ENCODE data around the gene CCDC197. TPM values are rescaled to one million over a fixed set of nuclear protein-coding genes. Genes with fewer than 3 reads are reported as not detected.

The CCDC197 gene
- total RNA-seq, 1 donor from 2014 or later = not detected

DNA sequence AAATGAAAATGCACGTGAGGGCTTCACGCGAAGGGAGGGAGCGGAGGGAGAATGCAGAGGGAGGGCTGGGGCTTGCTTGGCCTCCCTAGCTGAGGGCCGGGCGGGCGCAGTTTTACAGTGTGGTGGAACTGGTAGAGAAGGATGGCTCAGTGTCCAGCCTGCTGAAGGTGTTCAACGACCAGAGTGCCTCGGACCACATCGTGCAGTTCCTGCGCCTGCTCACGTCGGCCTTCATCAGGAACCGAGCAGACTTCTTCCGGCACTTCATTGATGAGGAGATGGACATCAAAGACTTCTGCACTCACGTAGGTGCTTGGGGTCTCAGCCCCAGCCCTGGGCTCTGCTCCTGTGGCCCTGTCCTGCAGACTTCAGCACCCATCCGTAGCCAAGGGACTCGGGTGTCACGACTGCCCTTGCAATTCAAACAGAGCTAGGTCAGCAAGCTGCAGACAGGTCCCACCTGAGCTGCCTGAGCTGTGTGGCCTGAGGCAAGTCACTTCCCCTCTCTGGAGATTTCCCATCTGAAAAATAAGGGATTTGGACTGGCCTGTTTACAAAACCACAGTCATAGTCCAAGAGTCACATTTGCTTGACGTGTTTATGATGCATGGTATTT is 47.5 kb downstream of the CCDC197 start:
- no peak for ATAC-seq

DNA sequence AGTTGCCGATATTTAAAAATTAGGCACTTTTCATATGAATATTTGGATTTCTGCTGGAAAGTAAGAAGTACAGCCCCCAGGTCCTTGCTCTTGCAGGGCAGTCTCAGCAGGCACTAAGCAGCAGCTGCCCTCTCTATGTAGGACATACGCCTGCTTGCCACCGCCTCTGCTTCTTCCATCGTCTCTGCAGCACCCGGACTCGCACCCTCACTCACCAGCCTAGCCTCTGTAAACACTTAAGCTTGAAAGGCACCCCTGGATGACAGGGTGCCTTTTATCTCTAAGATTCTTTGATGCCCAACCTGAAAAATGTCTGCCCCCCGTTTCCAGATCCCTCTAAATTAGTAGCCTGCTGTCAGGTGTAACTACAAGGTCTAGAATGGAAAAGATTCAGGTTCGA is 48.0 kb downstream of the CCDC197 start:
- ATAC-seq = no peak

DNA sequence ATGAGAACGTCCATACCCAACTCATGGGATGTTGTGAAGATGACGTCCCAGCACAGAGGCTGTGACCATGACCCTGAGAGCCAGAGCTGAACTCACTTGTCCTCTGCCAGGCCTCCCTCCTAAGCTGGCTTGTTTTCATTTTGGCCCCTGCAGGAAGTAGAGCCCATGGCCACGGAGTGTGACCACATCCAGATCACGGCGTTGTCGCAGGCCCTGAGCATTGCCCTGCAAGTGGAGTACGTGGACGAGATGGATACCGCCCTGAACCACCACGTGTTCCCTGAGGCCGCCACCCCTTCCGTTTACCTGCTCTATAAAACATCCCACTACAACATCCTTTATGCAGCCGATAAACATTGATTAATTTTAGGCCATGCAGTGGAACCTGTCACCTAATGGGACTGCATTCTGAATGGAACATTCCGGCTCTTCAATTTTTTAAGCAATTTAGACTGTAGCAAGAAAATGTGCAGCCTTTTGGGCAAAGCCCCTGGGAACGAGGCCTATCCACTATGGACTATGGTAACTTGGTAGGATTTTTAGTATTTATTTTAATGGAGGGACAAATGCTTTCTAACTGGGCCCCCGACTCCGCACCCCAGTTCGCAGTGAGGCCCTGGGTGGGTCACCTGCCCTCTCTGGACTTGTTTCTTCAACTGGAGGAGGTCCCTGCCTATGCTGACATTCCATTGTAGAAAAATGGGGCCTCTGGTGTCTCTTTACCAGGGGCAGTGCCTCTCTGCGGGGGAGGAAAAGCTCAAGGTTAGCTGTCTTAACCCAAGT is 48.7 kb downstream of the CCDC197 start:
- ATAC-seq = no peak

GRCh38 chr14:94046696-94047250 is 49.7 kb downstream of the CCDC197 start:
- no peak for ATAC-seq

DNA sequence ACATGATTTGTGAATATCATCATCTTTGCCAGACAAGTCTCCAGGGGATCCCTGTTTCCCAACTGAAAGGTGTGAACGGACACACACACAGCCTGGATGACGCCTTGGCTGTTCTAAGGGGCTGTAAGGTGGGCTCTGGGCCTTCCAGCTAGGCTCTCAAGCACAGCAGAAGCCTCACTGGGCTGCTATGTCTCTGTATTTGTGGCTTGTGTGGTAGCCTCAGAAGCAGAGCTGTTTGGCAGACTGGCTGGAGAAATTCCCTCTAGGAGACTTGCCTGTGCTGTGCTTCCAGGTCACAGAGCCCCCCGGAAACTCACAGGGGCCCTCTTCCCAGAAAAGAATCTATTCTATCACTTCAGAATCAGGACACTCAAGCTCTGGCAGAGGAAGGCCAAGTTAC is 50.5 kb downstream of the CCDC197 start:
- ATAC-seq = no peak

DNA sequence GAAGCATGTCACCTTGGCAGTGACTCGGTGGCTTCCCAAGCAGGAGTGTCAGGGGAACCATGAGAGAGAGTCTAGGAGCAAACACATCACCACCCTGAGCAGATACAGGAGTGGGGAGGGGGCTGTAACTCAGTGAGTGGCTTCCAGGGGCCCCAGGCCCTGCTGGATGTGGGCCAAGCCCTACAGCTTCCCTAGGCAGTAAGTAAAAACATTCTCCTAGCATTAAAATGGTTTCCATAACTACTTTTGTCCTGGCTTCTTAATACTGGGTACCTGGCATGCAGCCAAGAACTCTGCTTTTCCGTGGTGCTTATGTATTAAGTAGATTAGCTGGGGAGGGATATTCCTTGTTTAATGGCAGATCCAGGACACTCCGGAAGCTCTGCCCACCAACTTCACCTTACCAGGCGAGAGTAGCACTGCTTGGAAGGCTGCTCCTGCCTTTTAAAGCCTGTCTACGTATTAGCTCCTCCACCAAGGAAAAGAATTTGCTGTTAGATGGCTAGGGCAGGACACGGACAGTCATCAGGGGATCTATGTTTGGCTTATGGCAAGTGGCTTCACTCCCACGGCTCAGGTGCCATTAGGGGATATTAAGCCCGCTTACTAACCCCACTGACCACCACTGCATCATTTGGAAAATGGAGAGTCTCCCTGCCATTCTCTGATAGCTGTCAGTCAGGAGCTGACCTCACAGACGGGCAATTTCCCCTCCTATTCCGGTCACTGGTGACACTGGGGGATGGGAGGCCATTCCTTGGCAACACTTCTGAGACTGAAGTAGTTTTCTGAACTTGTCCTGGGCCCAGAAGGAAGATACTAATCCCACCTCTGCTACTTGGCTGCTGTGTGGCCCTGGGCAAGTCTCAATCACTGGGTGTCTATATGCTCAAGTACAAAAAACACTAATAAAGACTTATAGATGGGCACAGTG is 51.9 kb downstream of the CCDC197 start:
- no peak for ATAC-seq

- ATAC-seq = no peak
These were observed 52.5 kb downstream of the CCDC197 start for GRCh38 chr14:94049625-94050023.

DNA sequence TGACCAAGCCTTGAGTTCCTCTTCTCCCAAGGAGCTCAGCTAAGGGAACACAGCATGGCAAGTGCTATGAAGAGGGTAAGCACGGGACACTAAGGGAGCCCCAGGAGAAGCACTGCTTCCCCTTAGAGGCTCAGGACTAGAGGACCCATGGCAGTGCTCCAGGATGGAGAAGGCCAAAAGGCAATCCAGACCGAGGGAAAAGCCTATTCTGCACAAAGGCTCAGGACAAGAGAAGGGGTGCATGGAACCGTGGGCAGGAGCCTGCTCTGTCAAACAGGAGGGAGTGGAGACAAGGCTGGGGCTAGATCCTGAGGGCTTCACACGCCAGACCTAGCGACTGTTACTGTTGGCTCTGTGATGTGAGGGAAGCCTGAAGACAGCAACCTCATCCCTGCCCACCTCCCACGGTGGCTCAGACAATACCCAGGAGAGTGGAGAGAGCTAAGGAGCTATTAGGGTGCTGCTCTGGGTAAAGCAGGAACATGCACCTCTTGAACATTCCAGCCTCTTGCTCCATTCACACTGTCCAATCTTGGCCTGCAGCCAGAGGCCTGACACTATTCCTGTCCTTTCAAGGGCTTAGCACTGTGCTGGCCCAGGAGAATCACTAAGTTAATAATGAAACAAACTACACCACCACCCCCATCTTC is 53.3 kb downstream of the CCDC197 start:
- no peak for ATAC-seq

GRCh38 chr14:94051115-94051514 is 54.0 kb downstream of the CCDC197 start:
- no peak for ATAC-seq

- ATAC-seq = no peak
These were observed 54.7 kb downstream of the CCDC197 start for GRCh38 chr14:94051779-94052178.

DNA sequence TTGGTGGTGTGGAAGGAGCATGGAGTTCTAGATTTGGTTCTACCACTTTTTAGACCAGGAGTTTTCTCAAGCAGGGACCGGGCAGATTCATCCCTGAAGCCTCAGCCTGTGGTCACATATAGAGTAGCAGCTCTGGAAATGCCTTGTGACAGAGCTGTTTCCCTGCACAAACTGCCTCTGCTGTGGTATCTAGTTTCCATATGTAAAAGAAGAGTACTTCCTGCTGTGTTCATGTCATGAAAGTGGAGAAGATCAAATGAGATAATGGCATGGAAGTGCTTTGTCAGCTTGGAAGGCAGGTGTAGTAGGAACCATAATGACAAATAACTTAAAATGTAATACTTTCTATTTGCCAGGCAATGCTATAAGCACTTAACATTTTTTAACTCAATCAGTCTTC is 55.1 kb downstream of the CCDC197 start:
- no peak for ATAC-seq

GRCh38 chr14:94052662-94053061 is 55.6 kb downstream of the CCDC197 start:
- no peak for ATAC-seq

DNA sequence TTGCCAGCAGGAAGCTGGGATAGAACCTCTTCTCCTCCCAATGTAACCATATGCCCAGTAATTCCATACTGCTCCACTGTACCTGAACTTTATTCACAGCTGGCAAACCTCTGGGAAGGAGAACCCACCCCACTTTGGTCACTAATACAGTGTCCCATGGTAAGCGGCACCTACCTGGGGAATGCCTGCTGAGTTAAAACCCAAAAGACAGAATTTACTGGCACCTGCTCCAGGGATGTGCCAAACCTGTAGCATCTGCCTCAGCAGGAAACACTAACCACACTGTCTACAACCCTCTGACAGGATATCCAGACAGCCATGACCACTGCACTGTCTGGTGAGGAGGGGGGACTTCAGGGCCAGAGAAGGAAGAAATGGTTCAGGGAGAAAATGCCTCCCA is 57.3 kb downstream of the CCDC197 start:
- ATAC-seq = no peak

- ATAC-seq = no peak
These were observed 57.8 kb downstream of the CCDC197 start for GRCh38 chr14:94054936-94055335.

DNA sequence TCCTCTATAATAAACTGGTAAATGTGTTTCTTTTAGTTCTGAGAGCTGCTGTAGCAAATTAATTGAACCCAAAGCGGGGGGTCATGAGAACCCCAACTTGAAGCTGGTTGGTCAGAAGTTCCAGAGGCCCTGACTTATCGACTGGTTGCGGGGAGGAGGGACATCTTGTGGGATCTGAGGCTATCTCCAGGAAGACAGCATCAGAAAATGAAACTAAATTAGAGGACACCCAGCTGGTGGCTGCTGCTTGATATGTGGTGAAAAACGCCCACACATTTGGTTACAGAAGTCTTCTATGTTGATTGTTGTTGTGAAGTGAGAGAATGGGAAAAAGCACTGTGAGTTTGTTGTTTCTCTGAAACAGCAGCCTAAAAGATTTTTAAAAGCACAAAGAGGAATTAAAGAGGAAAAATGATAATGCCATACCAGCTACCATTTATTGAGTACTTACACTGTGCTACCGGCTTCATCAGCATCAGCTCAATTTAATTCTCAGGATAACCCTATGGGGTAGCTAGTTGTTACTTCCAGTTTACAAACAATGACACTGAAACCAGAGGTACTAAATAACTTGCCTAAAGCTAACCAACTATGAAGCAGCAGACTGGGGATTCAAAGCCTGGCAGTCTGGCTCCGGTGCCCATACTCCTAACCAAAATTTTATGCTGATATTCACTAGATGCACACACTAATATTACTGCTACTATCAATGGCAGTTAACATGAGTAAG is 59.6 kb downstream of the CCDC197 start:
- ATAC-seq = no peak

DNA sequence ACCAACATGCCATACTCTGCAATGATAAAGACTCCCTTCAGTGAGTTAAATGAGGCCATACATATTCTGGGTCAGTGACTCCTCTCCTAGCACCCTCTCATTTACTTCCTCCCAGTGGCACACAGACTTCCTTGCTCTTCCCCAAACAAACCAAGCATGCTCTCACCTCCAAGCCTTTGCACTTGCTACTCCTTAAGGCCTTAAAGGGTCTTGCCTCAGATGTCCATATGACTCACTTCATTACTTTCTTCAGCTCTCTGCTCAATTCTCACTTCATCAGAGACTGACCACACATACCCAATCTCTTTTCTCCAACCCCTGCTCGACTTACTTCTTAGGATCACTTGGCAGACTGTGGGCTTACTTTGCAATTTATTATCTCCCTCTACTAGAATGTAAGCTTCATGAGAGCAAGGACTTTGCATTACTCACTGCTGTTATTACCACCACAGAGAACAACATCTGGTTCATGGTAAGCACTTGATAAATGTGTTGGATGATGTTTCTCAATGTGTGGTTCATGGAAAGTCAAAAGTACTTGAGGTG is 61.1 kb downstream of the CCDC197 start:
- ATAC-seq = no peak

Other genes with a start within 250 kb of the CCDC197 start
- gene PRIMA1, start 208.8 kb upstream of the CCDC197 start, total RNA-seq = 1.8 TPM
- gene FAM181A, start 70.0 kb upstream of the CCDC197 start, total RNA-seq = not detected
- gene ASB2, start 20.7 kb upstream of the CCDC197 start, total RNA-seq = 1.00 TPM
- 5.5 TPM for gene OTUB2, start 29.0 kb downstream of the CCDC197 start, total RNA-seq
- gene DDX24, start 83.9 kb downstream of the CCDC197 start, total RNA-seq = 67.3 TPM
- gene IFI27L1, start 84.0 kb downstream of the CCDC197 start, total RNA-seq = 18.1 TPM
- gene IFI27, start 113.4 kb downstream of the CCDC197 start, total RNA-seq = 70.2 TPM
- gene IFI27L2, start 132.3 kb downstream of the CCDC197 start, total RNA-seq = 30.8 TPM
- gene PPP4R4, start 177.0 kb downstream of the CCDC197 start, total RNA-seq = 0.04 TPM

Measured in esophagus mucosa (tissue), 1 donor.